Transverse colon (tissue), 4 donors: Measurements from ENCODE around the gene GPAT3.

Experiments used
- POLR2AphosphoS5 ChIP-seq, 3 donors: sonication (generic); formaldehyde crosslinking; IDR thresholded peaks; one replicate each; pipeline ENCODE4 v1.6.1; 2016; ENCODE audit warnings: antibody characterized with exemption in 3 of 3
- TF ChIP-seq, protein P1 (sequence below), 5 experiments: fragments of 200-600 bp in 3 of 5; fragments of 450-650 bp in 2 of 5; sonication (generic) in 3 of 5; IDR thresholded peaks; 1 replicate in 2 of 5; 2 replicates in 3 of 5; pipeline ENCODE4 v1.5.1; 2016 to 2017; ENCODE audit warnings: antibody characterized with exemption in 5 of 5, inconsistent platforms in 3 of 5, mild to moderate bottlenecking in 2 of 5, moderate library complexity in 1 of 5

DNA sequence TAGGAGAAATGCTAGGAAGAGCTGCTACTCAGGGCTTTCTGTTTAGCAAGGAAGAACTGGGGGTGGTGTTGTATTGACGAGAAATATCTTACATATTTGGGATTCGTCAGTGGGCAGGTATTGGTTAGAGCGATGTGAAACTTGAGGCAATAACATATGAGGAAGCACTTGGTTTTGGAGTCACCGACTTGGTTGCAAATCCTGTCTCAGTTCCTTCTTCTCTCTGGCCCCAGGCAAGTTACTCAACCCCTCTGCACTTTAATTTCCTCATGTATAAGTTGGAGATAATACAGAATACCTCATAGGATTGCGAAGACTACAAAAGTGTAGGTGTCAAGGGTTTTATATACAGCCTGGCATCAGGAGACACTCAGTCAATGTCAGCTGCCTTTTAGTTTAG lies 34.1 kb downstream of the GPAT3 start:
- TF ChIP-seq, protein P1, sequence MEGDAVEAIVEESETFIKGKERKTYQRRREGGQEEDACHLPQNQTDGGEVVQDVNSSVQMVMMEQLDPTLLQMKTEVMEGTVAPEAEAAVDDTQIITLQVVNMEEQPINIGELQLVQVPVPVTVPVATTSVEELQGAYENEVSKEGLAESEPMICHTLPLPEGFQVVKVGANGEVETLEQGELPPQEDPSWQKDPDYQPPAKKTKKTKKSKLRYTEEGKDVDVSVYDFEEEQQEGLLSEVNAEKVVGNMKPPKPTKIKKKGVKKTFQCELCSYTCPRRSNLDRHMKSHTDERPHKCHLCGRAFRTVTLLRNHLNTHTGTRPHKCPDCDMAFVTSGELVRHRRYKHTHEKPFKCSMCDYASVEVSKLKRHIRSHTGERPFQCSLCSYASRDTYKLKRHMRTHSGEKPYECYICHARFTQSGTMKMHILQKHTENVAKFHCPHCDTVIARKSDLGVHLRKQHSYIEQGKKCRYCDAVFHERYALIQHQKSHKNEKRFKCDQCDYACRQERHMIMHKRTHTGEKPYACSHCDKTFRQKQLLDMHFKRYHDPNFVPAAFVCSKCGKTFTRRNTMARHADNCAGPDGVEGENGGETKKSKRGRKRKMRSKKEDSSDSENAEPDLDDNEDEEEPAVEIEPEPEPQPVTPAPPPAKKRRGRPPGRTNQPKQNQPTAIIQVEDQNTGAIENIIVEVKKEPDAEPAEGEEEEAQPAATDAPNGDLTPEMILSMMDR (IDR thresholded peaks at IDR 0.05) = no peak
- TF ChIP-seq POLR2AphosphoS5 (IDR thresholded peaks at IDR 0.05) = no peak
